LHCN-M2 (cell line): ENCODE results near the gene ANKH. TPM values are rescaled to one million over a fixed set of nuclear protein-coding genes. Genes with fewer than 3 reads are reported as not detected.
A peak's percentile ranks its signal among the peaks of the same experiment; 100 is the strongest.

ENCODE experiments used
- DNase-seq: peaks from one replicate; pipeline ENCODE4 v3.0.0-alpha.2; 2012; ENCODE audit warnings: low read depth
- total RNA-seq: library from RNA; depleted of rRNA; stranded (reverse); fragments of >200 nt; gene quantifications from 2 replicates; pipeline ENCODE4 v1.2.3, GENCODE V29; 2014

The ANKH gene
- total RNA-seq, 1 experiment from 2014 or later, result 27.3 TPM

DNA sequence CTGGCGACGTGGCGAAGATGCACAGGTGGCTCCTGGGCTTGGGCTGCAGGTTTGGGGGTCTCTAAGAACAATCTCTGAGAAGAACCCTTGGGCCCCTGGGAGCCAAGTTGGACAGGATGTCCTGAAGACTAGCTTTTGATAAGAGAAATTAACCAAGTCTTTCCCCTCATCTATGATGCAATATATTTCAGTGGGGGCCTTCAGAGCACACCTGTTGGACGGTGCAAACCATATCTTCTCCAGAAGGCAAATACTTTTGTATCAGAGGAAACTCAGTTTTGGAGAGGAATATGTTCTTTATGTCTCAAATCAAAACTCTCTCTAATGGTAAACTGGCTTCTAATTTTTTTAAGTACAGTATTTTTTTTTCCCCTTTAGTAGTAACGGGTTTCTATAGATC is 178.5 kb downstream of the ANKH start:
- DNase-seq, result no peak

GRCh38 chr5:14687023-14687665 is 184.4 kb downstream of the ANKH start:
- no peak for DNase-seq

GRCh38 chr5:14686517-14686916 is 185.1 kb downstream of the ANKH start:
- DNase-seq, result no peak

DNA sequence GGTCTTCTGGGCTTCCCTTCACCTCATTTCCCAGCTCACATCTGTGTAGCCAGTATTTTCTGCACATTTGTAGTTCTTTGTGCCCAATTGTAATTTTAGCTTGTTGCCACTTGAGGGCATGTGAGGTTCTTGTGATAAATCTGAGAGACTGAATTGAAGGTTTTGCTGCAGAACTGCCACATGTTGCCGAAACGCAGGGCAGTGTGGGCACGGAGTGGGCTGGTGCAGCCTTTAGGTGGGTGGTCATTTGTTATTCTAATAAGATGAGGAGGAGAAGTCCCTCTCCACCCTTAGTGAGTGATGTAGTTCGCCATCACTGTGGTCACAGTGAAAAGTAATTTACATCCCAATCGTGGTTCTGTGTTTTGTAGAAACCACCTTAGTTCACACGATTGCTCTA is 185.8 kb downstream of the ANKH start:
- DNase-seq, result peak; percentile 57

- DNase-seq, result no peak
Observed at GRCh38 chr5:14684757-14685156, 186.8 kb downstream of the ANKH start.

- DNase-seq, result no peak
Observed at GRCh38 chr5:14683906-14684455, 187.6 kb downstream of the ANKH start.

DNA sequence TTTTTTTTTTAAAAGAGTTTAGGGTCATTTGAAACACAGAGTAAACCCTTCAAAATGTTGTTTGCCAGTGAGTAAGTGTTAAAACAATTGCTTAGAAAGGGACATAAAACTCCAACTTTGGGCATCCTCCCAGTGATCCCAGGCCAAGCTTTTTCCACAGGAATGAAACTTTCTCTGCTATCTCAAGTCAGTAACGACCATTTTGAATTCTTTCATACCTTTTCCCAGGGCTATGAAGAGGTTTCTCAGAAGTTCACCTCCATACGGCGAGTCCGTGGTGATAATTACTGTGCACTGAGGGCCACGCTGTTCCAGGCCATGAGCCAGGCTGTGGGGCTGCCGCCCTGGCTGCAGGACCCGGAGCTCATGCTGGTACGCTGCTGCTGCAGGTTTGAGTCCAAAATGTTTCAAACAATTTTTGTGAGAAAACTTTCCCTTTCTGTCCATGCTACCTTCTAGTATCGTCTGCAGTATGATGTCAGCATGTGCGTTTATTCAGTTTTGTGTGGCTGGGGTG is 190.3 kb downstream of the ANKH start:
- DNase-seq, result no peak

DNA sequence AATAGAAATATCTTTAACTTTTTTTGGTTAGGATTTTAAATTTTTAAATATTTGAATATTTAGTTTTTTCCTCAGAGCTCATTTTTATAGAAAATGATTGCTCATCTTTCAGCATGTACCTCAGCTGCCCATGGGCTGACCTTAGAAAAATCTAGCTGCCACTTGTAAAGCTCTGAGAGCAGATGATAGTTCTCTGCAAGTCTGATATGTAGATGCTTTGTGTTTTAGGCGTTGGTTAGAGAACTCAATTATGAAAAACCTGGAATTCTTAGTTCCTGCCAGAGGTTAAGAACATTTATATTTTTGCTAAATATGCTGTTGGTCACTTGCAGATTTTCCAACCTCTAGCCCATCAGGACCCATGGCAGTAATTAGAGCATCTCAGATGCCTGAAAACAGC is 192.0 kb downstream of the ANKH start:
- no peak for DNase-seq

DNA sequence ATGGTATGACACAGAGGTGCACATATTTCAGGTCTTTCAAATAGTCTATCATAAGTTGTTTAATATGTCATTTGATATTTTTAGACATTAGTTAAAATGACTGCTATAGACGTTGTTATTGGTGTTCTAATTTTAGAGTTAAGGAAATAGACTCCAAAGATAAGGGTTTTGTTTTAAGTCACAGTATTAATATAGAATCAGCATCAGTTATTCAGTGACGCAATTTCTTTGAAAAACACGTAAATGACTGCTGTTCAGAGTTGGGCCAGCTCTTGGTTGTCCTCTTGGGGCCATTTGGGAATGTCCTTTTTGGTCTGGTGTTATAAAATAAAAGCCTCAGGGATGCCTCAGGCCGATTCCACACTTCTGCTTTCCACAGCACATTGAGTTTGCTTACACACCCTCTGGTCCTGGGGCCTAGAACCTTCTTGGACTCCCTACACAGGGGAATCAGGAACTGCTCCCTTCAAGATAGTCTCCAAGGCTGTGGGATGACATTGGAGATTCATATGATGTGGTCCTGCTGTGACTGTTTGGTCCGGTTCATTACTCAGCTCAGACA is 192.7 kb downstream of the ANKH start:
- no peak for DNase-seq

GRCh38 chr5:14676320-14676719 is 195.3 kb downstream of the ANKH start:
- peak; percentile 87 for DNase-seq

- no peak for DNase-seq
Observed at GRCh38 chr5:14675865-14676300, 195.7 kb downstream of the ANKH start.

- DNase-seq, result peak; percentile 71
Observed at GRCh38 chr5:14674983-14675854, 196.4 kb downstream of the ANKH start.

DNA sequence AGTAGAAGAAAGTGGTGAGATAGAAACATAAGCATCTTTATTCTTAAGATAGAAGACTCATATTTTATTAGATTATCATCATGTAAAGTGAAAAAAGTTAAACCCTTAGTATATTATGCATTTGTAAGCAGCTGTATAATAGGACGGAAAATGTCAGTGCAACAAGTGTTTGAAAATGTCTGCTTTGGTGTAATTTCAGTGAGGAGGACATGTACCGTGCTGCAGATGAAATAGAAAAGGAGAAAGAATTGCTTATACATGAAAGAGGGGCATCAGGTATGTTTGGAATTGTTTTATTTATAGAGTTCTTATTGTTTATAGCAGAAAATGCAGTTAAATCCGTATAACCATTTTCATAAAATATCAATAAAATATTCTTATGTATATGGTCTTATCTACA is 198.1 kb downstream of the ANKH start:
- no peak for DNase-seq

- DNase-seq, result peak; percentile 41
Observed at GRCh38 chr5:14672484-14673394, 198.8 kb downstream of the ANKH start.

DNA sequence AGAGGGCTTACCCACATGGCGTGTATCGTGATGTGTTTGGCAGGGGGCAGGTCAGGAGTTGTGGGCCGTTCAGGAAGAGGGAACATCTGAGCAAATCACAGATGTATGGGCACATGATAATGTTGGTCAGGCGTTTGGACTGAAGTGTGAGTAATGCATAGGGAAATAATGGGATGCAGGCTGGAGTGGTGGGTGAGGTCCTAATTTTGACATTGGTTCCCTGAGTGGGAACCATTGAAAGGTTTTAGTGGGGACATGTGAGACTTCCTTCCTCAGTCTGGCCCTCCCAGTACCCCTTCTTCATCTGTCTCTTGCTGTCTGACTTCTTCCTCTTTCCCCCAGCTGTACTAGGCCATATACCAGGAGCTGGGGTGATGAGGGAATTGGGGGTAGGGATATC is 199.5 kb downstream of the ANKH start:
- DNase-seq, result no peak

- DNase-seq, result no peak
Observed at GRCh38 chr5:14671414-14671813, 200.2 kb downstream of the ANKH start.

DNA sequence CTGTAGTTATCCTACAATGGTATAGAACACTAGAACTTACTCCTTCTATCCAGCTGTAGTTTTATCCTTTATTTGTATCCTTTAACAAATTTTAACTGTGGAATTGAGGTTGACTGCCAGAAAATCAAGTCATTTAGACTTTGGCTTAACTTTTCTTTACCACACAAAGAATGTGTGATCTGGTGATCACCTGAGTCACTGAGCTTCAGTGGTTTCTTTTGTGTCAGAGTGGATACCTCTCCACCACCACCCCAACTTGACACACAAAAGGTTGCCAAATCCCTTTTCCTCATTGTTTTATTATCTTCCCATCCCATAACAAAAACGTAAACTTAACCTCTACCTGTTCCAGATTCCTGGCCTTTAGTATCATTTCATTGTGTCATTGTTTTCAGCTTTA is 201.6 kb downstream of the ANKH start:
- DNase-seq, result no peak

GRCh38 chr5:14669415-14669814 is 202.2 kb downstream of the ANKH start:
- DNase-seq, result no peak

DNA sequence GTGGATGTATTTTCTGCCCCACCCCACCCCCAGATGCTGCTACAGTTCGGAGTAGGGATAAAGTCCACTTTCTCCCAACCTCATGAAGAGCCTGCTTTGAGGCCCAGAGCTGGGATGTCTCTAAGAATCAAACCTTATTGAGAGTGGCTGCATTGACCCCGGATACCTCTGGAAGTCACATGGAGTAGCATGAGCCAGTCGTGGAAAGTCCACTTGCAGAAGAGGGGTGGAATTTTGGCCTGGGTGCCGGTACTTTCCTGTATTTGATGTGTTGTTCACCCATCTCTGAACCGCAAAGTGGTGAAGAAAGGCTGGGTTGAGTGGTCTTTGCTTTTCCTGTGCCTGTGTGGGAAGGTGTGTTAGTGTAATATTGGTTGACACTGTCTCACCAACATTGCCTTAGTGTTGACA is 203.4 kb downstream of the ANKH start:
- DNase-seq, result no peak

- DNase-seq, result no peak
Observed at GRCh38 chr5:14667770-14668169, 203.8 kb downstream of the ANKH start.

DNA sequence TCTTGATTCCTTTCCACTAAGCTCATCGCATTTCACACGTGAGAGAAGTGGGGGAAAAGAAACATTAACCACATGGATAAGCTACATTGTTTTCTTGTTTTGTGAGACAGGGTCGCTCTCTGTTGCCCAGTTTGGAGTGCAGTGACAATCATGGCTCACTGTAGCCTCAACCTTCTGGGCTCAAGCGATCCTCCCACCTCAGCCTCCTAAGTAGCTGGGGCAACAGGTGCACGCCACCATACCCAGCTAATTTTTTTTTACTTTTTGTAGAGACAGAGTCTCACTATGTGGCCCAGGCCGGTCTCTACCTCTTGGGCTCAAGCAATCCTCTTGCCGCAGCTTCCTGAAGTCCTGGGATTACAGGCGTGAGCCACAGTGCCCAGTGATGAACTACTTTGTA is 204.3 kb downstream of the ANKH start:
- DNase-seq, result no peak
